ENCODE results near the gene SMIM32.

DNA sequence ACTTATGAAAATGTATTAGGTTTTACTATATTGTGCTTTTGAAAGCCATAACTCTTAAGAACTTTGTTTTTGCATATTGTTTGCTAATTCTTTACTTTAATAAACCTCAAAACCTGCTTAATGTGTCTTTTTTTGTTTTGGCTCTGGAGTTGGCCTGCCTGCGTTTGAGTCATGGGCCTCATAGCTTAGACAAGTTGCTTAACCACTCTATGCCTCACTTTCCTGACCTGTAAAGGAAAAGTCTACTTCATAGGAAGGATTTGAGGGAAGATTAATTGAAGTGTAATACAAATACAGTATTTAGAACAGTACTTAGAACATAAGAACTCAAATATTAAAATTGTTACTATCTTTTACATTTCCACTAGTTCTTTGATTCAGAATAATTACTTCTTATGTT lies 10.3 kb downstream of the SMIM32 start:
- TF ChIP-seq, protein P1, sequence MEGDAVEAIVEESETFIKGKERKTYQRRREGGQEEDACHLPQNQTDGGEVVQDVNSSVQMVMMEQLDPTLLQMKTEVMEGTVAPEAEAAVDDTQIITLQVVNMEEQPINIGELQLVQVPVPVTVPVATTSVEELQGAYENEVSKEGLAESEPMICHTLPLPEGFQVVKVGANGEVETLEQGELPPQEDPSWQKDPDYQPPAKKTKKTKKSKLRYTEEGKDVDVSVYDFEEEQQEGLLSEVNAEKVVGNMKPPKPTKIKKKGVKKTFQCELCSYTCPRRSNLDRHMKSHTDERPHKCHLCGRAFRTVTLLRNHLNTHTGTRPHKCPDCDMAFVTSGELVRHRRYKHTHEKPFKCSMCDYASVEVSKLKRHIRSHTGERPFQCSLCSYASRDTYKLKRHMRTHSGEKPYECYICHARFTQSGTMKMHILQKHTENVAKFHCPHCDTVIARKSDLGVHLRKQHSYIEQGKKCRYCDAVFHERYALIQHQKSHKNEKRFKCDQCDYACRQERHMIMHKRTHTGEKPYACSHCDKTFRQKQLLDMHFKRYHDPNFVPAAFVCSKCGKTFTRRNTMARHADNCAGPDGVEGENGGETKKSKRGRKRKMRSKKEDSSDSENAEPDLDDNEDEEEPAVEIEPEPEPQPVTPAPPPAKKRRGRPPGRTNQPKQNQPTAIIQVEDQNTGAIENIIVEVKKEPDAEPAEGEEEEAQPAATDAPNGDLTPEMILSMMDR (IDR thresholded peaks at IDR 0.05), result no peak
- TF ChIP-seq ZFX (IDR thresholded peaks at IDR 0.05; ENCODE audit: borderline replicate concordance), result no peak

All from 22Rv1 (cell line).